K562 (cell line): ENCODE measurements around the gene MPND. TPM values are rescaled to one million over a fixed set of nuclear protein-coding genes. Genes with fewer than 3 reads are reported as not detected.
A peak's percentile ranks its signal among the peaks of the same experiment; 100 is the strongest.

Source experiments
- ATAC-seq: fragments of 200-7000 bp; cut with Tn5 transposase; 3 replicates; pipeline ENCODE4 v1.9.1; 2020; ENCODE audit warnings: moderate library complexity
- BruUV-seq: library from RNA; stranded (reverse); fragments of 400-500 nt; replicated peaks from 2 replicates; lab custom pipeline; 2021; lab: Mats Ljungman, UMichigan
- CTCF ChIA-PET: fragments of 300-600 bp; formaldehyde crosslinking; extraction: SDS; loops from one replicate; lab custom pipeline; 2021; ENCODE audit warnings: low intra/inter-chr PET ratio; lab: Yijun Ruan, JAX
- POLR2A ChIA-PET: fragments of 300-600, 350-650 bp; sonication (Branson Sonifier 250); formaldehyde crosslinking; extraction: SDS; loops from one replicate; lab custom pipeline; 2021; ENCODE audit warnings: antibody characterized with exemption, inconsistent platforms; lab: Yijun Ruan, JAX
- DNase-seq, 4 experiments: peaks; one replicate each; pipeline versions ENCODE4 v3.0.0 to v3.0.0-alpha.2; 2011 to 2018; ENCODE audit warnings: low spot score in 3 of 4, mixed read lengths in 3 of 4; ENCODE audit errors: extremely low read depth in 1 of 4
- FAIRE-seq: peaks from 2 replicates; lab custom pipeline; 2011; peaks lifted over from hg19 to GRCh38; lab: Jason Lieb, UNC
- H2AFZ ChIP-seq: 2 replicates; pipeline ENCODE4 v1.6.0; 2011; ENCODE audit warnings: low read depth, low read length, control low read depth, inconsistent platforms
- H3K27ac ChIP-seq: fragments of 200-600 bp; 3 replicates; pipeline ENCODE4 v1.8.0; 2011; ENCODE audit warnings: low read depth, mild to moderate bottlenecking, control low read depth, inconsistent platforms, low read length, moderate library complexity, mixed read lengths; ENCODE audit errors: extremely low read depth
- H3K27me3 ChIP-seq, 2 experiments: fragments of 300-600 bp in 1 of 2; 2 replicates in 1 of 2; 3 replicates in 1 of 2; pipeline versions ENCODE4 v1.6.0 to v1.8.0; 2011; ENCODE audit warnings: inconsistent platforms in 2 of 2, low read length in 2 of 2, mild to moderate bottlenecking in 1 of 2, mixed read lengths in 1 of 2, moderate library complexity in 1 of 2; ENCODE audit not compliant: control insufficient read depth in 2 of 2, insufficient read depth in 2 of 2
- H3K36me3 ChIP-seq: fragments of 300-600 bp; 3 replicates; pipeline ENCODE4 v1.8.0; 2011; ENCODE audit warnings: mild to moderate bottlenecking, low read length, inconsistent platforms; ENCODE audit not compliant: control insufficient read depth, insufficient read depth
- H3K4me1 ChIP-seq, 2 experiments: fragments of 200-600 bp in 1 of 2; replicated peaks in 1 of 2; 2 replicates in 1 of 2; 3 replicates in 1 of 2; pipeline versions ENCODE4 v1.5.1 to v1.8.0; 2011; ENCODE audit warnings: inconsistent platforms in 2 of 2, low read length in 2 of 2, mild to moderate bottlenecking in 1 of 2, mixed read lengths in 1 of 2, moderate library complexity in 1 of 2; ENCODE audit not compliant: control insufficient read depth in 2 of 2, insufficient read depth in 2 of 2
- H3K4me2 ChIP-seq: 2 replicates; pipeline ENCODE4 v1.6.1; 2011; ENCODE audit warnings: low read length, control low read depth, inconsistent platforms, mixed read lengths; ENCODE audit not compliant: insufficient read depth
- H3K4me3 ChIP-seq: fragments of 200-600 bp; sonication (generic), shearing (Covaris generic); 2 replicates; pipeline ENCODE4 v1.5.1; 2016; ENCODE audit warnings: control low read depth, inconsistent platforms
- H3K79me2 ChIP-seq: fragments of 200-600 bp; 3 replicates; pipeline ENCODE4 v1.8.0; 2011; ENCODE audit warnings: low read length, inconsistent platforms; ENCODE audit not compliant: control insufficient read depth, insufficient read depth
- H3K9ac ChIP-seq, 2 experiments: 2 replicates each; pipeline versions ENCODE4 v1.6.0 to v1.6.1; 2011; ENCODE audit warnings: low read depth in 2 of 2, low read length in 2 of 2, control low read depth in 1 of 2, inconsistent platforms in 1 of 2, mild to moderate bottlenecking in 1 of 2, mixed read lengths in 1 of 2; ENCODE audit not compliant: insufficient read depth in 1 of 2
- H3K9me1 ChIP-seq: one replicate; pipeline ENCODE4 v1.6.0; 2011; ENCODE audit warnings: inconsistent platforms, mild to moderate bottlenecking, low read length, moderate library complexity; ENCODE audit not compliant: control insufficient read depth, insufficient read depth
- H3K9me3 ChIP-seq: replicated peaks from 2 replicates; pipeline ENCODE4 v1.5.1; 2011; ENCODE audit warnings: low read depth, low read length, inconsistent platforms; ENCODE audit not compliant: control insufficient read depth, insufficient read depth
- H4K20me1 ChIP-seq: replicated peaks from 2 replicates; pipeline ENCODE4 v1.6.1; 2011; ENCODE audit warnings: low read length, inconsistent platforms, mixed read lengths; ENCODE audit not compliant: control insufficient read depth, insufficient read depth
- E2F6 ChIP-seq, 2 experiments: IDR thresholded peaks; 2 replicates each; pipeline ENCODE4 v1.6.1; 2011; ENCODE audit warnings: borderline replicate concordance in 1 of 2, control low read depth in 1 of 2, low read depth in 1 of 2, low read length in 1 of 2, mild to moderate bottlenecking in 1 of 2, mixed read lengths in 1 of 2, moderate library complexity in 1 of 2; ENCODE audit not compliant: insufficient read depth in 1 of 2, insufficient read length in 1 of 2, poor library complexity in 1 of 2, severe bottlenecking in 1 of 2; ENCODE audit errors: extremely low read depth in 1 of 2
- VEZF1 ChIP-seq: fragments of 200-800 bp; sonication (Bioruptor generic); IDR thresholded peaks from 2 replicates; pipeline ENCODE4 v1.6.1; 2017; ENCODE audit warnings: missing genetic modification characterization, missing compliant biosample characterization
- ZBTB7A ChIP-seq: IDR thresholded peaks from 2 replicates; pipeline ENCODE4 v1.6.1; 2011; ENCODE audit warnings: low read depth, mild to moderate bottlenecking, low read length, moderate library complexity, borderline replicate concordance; ENCODE audit not compliant: control insufficient read depth
- ZFP36 ChIP-seq: fragments of 150-350 bp; IDR thresholded peaks from 2 replicates; pipeline ENCODE4 v1.6.1; 2018; ENCODE audit warnings: low read length, low read depth; ENCODE audit not compliant: partially characterized antibody
- WGBS: fragments of 100-300 bp; shearing (Covaris generic); methylation state at CpG from one replicate; pipeline ENCODE4 v1.1.6; 2016; ENCODE audit warnings: low coverage, mixed read lengths; ENCODE audit not compliant: insufficient coverage; ENCODE audit errors: missing lambda C conversion rate; 5-methylcytosine and 5-hydroxymethylcytosine counted together
- in situ Hi-C: fragments of 300-500 bp; cut with MboI; formaldehyde crosslinking; loops from 4 replicates; pipeline ENCODE4 v1.15.0; 2018; ENCODE audit warnings: inconsistent platforms, mixed read lengths
- intact Hi-C: fragments of 100-400 bp; cut with micrococcal nuclease; formaldehyde crosslinking; loops from 2 replicates; pipeline ENCODE4 v1.14.2; 2022
- polyA plus RNA-seq, 8 experiments: library from polyadenylated mRNA; depleted of rRNA in 4 of 8; stranded (reverse) in 5 of 8; unstranded in 3 of 8; fragments of >200 nt; fragmentation: Nextera tagmentation in 2 of 8; fragmentation: Illumina TruSeq in 1 of 8; extraction: Ambion mirVana in 2 of 8; extraction: Trizol in 1 of 8; gene quantifications; 2 replicates each; pipeline versions ENCODE4 v1.2.1 to v1.2.3, GENCODE V29; 2011 to 2014; ENCODE audit warnings: inconsistent platforms in 1 of 8, missing spikeins in 1 of 8
- total RNA-seq, 7 experiments: library from RNA; depleted of rRNA in 6 of 7; stranded (reverse); fragments of >200 nt in 6 of 7; fragmentation: Illumina TruSeq in 2 of 7; extraction: Trizol in 2 of 7; gene quantifications; 2 replicates each; pipeline versions ENCODE4 v1.2.1 to v1.2.3, GENCODE V29; 2011 to 2021; ENCODE audit warnings: low replicate concordance in 1 of 7
- TF ChIP-seq, protein P1 (sequence below): fragments of 450-650 bp; IDR thresholded peaks from 2 replicates; pipeline ENCODE4 v1.6.1; 2016
- TF ChIP-seq, protein P2 (sequence below): fragments of 450-650 bp; formaldehyde crosslinking; IDR thresholded peaks from 2 replicates; pipeline ENCODE4 v1.4.0; 2020; ENCODE audit warnings: mild to moderate bottlenecking, moderate library complexity
- TF ChIP-seq, protein P3 (sequence below), 2 experiments: fragments of 450-650 bp; conservative IDR thresholded peaks; 2 replicates each; pipeline ENCODE4 v1.6.1; 2017; ENCODE audit warnings: mild to moderate bottlenecking in 2 of 2, moderate library complexity in 2 of 2

MPND gene
- total and polyA plus RNA-seq, 9 of the 15 experiments (the other 6 are each of a cell fraction or from before 2014, with no cell fraction given): 0.25 to 14.0 (median 3.9) TPM

GRCh38 chr19:4337906-4338440 is 5.4 kb upstream of the MPND start (continued):
- TF ChIP-seq, protein P1, sequence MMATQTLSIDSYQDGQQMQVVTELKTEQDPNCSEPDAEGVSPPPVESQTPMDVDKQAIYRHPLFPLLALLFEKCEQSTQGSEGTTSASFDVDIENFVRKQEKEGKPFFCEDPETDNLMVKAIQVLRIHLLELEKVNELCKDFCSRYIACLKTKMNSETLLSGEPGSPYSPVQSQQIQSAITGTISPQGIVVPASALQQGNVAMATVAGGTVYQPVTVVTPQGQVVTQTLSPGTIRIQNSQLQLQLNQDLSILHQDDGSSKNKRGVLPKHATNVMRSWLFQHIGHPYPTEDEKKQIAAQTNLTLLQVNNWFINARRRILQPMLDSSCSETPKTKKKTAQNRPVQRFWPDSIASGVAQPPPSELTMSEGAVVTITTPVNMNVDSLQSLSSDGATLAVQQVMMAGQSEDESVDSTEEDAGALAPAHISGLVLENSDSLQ: peak; percentile 27; the same call in 1 of the 2 replicates
- TF ChIP-seq E2F6 (IDR thresholded peaks at IDR 0.05; ENCODE audit: borderline replicate concordance in 1 of 2, extremely low read depth in 1 of 2, insufficient read depth in 1 of 2, insufficient read length in 1 of 2, low read depth in 1 of 2, low read length in 1 of 2, poor library complexity in 1 of 2, severe bottlenecking in 1 of 2): peak in 1 of 2 experiments; percentile 22

DNA sequence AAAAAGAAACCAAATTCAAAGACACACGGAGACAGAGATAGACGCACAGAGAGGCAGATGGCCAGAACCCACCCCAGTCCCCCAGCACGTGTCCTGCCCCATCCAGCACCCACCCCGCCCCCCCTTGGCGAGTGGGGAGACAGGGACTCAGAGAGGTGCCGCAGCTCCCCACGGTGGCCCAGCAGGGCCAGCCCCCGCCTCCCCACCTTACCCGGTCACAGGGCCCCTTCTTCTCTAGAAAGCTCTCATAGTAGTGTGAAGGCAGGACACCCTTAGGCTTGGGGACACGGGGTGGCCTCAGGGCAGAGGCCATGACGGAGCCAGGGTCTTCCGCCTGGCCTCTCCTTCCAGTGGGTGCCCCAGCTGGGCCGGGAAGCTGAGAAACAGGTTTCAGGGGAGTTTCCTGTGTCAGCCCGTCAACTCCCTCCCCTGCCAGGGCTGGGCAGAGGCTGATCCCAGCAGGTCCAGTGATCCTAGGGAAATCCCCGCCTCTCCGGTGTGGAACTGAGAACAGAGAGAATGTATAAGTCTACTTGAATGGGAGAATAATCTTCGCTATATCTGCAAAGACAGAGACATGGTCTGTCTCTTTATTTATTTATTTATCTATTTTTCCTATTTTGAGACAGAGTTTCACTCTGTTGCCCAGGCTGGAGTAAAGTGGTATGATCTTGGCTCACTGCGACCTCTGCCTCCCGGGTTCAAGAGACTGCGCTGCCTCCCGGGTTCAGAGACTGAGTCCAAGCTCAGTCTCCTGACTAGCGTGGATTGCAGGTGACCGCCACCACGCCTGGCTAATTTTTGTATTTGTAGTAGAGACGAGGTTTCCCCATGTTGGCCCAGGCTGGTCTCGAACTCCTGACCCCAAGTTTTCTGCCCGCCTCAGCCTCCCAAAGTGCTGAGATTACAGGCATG is 4.7 kb upstream of the MPND start, which contains the start of gene STAP2:
Gene STAP2 (minus strand): TSS at position 387 of the 915 bp plus-strand sequence. CDS start 74 bp downstream, at position 313.
- no peak for FAIRE-seq
- H3K4me3 ChIP-seq: no peak within 1 kb of the TSS; the same call in 1 of the 2 replicates
- TF ChIP-seq ZBTB7A (peak; percentile 40; the same call in 1 of the 2 replicates), VEZF1 (CRISPR knock-in tag) (peak; percentile 60), ZFP36 (peak; percentile 5)
- TF ChIP-seq, protein P2, sequence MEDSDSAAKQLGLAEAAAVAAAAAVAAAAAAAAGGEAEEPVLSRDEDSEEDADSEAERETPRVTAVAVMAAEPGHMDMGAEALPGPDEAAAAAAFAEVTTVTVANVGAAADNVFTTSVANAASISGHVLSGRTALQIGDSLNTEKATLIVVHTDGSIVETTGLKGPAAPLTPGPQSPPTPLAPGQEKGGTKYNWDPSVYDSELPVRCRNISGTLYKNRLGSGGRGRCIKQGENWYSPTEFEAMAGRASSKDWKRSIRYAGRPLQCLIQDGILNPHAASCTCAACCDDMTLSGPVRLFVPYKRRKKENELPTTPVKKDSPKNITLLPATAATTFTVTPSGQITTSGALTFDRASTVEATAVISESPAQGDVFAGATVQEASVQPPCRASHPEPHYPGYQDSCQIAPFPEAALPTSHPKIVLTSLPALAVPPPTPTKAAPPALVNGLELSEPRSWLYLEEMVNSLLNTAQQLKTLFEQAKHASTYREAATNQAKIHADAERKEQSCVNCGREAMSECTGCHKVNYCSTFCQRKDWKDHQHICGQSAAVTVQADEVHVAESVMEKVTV: no peak
- TF ChIP-seq, protein P3, sequence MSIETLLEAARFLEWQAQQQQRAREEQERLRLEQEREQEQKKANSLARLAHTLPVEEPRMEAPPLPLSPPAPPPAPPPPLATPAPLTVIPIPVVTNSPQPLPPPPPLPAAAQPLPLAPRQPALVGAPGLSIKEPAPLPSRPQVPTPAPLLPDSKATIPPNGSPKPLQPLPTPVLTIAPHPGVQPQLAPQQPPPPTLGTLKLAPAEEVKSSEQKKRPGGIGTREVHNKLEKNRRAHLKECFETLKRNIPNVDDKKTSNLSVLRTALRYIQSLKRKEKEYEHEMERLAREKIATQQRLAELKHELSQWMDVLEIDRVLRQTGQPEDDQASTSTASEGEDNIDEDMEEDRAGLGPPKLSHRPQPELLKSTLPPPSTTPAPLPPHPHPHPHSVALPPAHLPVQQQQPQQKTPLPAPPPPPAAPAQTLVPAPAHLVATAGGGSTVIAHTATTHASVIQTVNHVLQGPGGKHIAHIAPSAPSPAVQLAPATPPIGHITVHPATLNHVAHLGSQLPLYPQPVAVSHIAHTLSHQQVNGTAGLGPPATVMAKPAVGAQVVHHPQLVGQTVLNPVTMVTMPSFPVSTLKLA (conservative IDR thresholded peaks at IDR 0.05): 0 out of 4 replicates have a peak, but pooled peaks of 1 of the 2 experiments have one; percentile 19

More for the DNA sequence above, 4.7 kb upstream of the MPND start, which contains the start of gene STAP2:
- ATAC-seq (no peak), DNase-seq (peak in 2 of 4 experiments; percentile 23 to 40)
- no TSS peak for BruUV-seq
- peaks cover 9 to 25% of the 10 kb centered on the region in 2 experiments; a peak in 4 of 5 replicates for H3K4me1 ChIP-seq
- H4K20me1 ChIP-seq: no peaks in the 10 kb centered on the region
- H3K79me2 ChIP-seq: no peaks in the 10 kb centered on the region
- H2AFZ ChIP-seq: peak within 1 kb of the TSS; percentile 70
- H3K9me3 ChIP-seq: no peaks in the 10 kb centered on the region
- H3K36me3 ChIP-seq: no peaks in the 10 kb centered on the region
- H3K4me2 ChIP-seq: peak within 1 kb of the TSS; percentile 73
- intact Hi-C loops (no loop called here), in situ Hi-C loops (no loop called here)
- WGBS: 71% methylated on average over 20 of the region's 27 CpGs
- H3K9ac ChIP-seq: peak within 1 kb of the TSS; percentile 58 to 92
- no peaks in the 10 kb centered on the region for H3K9me1 ChIP-seq
- ChIA-PET CTCF (no interaction called here), POLR2A (interaction anchor here (0.5 to 1.5 kb wide), 4 partner anchors 10 to 1760 kb away, joined by 3 to 7 read pairs (median 4); no protein-coding TSS in a partner anchor)
- H3K27me3 ChIP-seq: no peaks in the 10 kb centered on the region
- peak within 1 kb of the TSS; percentile 47; the same call in 2 of the 3 replicates for H3K27ac ChIP-seq
